Stimulated activated CD8-positive, alpha-beta memory T cell treated with anti-CD3 and anti-CD28 coated beads, Interleukin-7, amount 100 ng/mL, for 1 hour (primary cell): Measurements from ENCODE around the gene ECSCR.
A peak's percentile ranks its signal among the peaks of the same experiment; 100 is the strongest.
"Not testable (repeated sequence)": the region's sequence is repeated elsewhere in the genome, so short reads cannot be mapped to it uniquely, and the experiment has no call there.

Experiments used
- DNase-seq, 2 donors: peaks; one replicate each; pipeline ENCODE4 v3.0.0-alpha.2; 2020; ENCODE audit warnings: low read depth in 2 of 2

The ECSCR gene

DNA sequence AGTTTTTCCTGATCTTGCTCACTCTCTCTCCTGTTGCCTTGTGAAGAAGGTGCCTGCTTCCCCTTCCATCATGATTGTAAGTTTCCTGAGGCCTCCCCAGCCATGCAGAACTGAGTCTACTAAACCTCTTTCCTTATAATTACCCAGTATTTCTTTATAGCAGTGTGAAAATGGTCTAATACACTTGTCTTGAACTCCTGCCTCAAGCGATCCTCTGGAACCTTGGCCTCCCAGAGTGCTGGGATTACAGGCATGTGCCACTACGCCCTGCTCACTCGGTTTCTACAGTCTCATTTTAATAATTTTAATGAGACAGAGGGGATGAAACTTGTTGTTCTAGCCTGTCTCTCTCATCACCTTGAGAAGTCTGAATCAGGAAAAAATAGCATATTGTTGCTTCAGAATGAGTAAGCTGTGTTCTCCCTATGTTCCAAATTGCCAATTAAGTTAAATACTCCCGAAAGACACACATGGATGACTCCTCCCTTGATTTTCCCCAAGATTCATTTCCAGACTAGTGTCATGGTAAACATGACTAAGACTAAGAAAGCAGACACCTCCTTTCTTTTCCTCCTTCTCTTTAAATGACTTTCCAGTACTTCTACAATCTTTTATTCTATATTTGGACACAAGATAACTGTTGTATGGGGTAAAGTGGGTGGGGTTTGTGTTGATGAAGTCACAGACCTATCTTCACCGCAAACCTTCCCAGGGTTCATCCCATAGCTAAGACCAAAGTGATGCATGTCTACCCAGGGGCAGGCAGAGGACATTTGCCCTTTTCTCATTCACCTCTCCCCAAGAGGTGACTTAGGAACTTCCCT, 15.4 kb downstream of the ECSCR start:
- no peak for DNase-seq

DNA sequence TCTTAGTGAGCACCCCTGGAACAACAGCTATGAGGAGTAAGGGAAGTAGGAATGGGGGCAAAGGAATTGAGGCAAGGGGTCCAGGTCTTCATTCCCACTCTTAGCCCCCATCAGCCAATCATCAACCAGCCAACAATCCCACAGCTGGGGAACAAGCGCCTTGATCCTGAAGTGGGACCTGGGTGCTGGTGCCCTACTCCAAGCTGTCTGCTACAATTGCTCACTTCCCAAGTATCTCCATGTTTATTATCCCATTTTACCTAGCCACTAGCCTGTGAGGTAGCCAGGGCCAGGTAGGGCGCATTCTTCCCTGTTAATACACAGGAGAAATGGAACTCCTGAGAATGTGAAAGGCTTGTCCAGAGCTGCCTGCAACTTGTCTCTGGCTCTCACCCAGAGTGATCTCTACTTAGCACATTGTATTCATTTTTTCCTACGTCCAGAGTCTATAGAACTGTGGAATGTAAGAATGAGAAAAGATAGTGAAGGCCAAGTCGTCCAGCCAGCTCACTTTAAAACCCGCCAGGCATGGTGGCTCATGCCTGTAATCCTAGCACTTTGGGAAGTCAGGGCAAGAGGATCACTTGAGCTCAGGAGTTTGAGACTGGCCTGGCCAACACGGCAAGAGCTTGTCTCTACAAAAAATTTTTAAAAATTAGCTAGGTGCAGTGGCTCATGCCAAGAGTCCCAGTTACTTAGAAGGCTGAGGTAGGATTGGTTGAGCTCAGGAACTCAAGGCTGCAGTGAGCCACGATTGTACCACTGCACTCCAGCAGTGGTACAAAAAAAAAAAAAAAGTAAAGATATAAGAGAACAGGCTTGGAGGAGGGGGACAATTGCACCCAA, 17.0 kb downstream of the ECSCR start:
- no peak for DNase-seq

DNA sequence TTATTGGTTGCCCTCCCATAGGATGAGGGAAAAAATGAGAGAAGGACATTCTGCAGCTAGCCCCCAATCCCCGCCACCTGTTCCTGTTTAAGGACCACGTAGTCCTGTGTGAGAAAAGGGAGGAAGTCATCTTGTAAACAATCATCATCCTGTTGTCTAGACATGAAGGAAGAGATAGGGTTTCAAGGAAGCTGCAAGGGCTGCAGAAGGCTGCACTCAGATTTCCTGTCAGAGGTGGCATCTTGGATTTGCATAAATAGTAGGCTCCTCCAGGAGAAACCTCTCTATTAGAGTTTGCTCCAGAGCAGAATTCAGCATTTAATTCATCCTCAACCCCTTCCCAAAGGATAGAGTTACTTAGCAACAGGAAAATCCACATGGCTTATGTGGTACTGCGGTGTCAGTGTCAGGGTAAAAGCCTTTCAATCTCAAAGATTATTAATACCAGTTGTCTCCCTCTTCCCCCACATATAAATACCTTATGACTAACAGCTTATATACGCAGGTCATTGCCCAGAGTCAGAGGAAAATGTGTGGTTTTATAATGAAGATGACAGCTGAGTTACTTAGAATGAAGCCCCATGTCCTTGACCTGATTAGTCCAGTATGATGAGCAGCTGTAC, 18.6 kb downstream of the ECSCR start:
- DNase-seq = no peak

DNA sequence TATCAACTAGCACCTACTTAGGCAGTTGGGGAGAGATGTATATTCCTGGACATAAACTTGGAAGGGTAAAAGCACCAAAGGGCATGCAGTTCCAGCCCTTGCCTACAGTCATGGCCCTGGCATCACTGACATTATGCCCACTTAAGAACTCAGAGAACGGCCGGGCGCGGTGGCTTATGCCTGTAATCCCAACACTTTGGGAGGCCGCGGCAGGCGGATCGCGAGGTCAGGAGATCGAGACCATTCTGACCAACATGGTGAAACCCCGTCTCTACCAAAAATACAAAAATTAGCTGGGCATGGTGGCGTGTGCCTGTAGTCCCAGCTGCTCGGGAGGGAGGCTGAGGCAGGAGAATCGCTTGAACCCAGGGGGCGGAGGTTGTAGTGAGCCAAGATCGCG, 22.1 kb downstream of the ECSCR start:
- not testable (repeated sequence) for DNase-seq

DNA sequence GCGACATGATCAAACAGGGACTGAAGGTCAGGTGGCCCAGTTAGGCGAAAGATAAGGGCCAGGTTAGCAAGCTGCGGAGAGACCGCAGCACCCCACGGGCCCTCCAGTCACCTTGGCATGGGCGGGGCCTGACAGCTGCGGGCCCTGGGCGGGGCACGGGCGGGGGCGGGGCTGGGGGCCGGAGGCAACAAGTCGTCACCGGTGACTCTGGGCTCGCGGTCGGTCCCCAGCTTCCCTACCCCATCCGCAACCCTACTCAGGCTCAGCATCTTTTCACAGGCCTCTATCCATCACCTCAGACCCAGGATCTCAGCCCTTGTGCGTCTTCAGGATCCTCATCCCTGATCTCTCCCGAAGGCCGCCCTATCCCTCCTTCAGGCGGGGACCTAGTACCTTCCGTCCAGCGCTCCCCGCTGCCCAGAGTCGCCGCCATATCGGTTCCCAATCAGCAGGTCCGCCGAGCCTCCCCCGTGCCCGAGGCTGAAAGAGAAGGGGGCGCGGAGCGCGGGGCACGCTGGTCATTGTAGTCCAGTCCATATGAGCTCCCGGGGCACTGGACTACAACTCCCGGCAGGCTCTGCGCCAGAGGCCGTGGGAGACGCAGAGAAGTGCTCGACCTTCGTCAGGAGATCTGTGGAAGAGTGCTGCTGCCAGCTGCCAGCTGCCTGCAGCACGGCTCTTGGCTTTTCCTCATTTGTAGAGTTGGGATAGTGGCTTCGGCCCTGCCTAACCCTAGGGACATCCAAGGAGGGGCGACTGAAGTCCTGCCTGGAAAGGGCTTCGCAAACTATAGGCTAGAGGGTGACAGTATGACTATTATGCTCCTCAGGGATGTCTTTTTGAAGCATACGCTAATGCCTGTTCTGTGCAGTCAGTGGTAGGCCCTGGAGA, 23.3 kb downstream of the ECSCR start, which contains the start of gene DNAJC18:
DNAJC18 (minus strand) TSS at position 513 of the 891 bp plus-strand sequence; CDS start at position 433, 80 bp downstream.
- peak; percentile 67 to 79 for DNase-seq

DNA sequence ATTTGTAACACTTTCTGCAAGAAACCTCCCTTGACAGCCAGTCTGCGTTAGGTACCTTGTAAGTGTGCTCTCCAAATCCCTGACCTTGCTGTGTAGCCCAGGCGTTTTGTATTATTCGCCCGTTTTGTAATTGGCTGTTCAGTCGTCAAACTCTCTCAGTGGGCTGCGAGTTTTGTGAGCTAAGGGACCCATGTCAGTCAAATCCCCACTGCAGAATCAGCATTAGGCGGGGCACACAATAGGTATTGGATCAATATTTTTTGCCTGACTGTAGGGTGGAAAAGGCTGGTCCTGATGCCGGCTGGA, 23.9 kb downstream of the ECSCR start:
- no peak for DNase-seq

DNA sequence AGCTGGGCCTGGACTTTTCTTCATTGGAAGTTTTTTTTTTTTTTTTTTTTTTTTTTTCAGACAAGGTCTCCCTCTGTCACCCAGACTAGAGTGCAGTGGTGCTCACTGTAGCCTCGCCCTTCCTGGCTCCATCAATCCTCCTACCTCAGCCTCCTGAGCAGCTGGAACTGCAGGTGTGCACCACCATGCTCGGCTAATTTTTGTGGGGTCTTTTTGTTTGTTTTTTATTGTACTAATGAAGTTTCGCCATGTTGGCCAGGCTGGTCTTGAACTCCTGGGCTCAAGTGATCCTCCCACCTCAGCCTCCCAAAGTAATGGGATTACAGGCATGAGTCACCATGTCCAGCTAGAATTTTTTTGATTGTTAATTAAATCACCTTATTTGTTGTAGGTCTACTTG, 26.9 kb downstream of the ECSCR start:
- no peak for DNase-seq

DNA sequence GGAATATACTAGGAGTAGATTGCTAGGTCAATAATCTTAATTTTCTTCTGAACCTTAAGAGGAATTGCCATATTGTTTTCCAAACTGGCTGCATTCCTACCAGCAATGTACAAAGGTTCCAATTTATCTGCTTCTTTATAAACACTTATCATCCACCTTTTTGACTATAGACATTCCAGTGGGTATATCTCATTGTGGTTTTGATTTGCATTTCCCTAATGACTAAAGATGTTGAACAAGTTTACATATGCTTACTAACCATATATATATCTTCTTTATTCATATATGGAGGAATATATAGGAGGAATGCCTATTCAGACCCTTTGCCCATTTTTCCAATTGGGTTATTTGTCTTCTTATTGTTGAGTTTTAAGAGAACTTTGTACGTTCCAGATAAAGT, 30.8 kb downstream of the ECSCR start:
- DNase-seq = no peak

DNA sequence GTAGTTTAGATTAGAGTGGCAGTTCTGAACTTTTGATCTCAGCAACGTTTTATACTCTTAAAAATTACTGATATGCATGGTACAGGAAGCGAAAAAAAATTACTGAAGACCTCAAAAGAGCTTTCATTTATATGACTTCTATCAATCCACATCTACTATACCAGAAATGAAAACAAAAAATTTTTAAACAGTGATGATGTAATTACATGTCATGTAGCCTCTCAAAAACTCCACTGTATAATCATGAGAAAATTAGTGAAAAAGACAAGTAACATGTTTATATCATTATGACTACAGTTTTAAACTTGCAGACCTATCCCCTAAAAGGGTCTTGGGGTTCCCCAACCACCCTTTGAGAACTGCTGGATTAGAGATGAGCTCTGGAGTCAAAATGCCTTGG, 32.5 kb downstream of the ECSCR start:
- DNase-seq = no peak

DNA sequence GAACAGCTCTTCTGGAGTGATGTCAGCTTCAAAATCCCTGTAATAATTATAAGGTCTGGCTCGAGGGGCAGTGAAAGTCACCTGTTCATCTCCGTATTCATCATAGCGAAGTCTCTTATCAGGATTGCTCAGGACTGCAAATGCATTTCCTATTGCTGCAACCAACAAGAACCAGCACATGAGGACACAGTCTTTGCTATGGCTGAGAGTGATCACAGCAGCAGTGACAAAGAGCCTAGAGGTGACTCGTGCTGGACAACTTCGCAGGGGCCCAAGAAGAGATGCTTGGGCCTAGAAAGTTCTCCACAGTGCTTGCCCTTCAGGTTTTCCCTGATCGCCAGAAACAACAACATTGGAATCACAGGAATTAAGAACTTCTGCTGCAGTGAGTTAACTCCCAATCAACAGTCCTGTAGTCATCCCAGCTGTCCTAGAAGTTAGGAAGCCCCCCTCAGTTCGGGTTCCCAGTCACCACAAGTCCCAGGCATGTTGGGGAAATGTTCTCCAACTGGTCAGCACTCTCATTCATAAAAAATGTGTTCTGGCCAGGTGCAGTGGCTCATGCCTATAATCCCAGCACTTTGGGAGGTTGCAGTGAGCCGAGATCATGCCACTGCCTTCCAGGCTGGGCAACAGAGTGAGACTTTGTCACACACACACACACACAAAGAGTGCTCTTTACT, 36.2 kb downstream of the ECSCR start:
- no peak for DNase-seq

DNA sequence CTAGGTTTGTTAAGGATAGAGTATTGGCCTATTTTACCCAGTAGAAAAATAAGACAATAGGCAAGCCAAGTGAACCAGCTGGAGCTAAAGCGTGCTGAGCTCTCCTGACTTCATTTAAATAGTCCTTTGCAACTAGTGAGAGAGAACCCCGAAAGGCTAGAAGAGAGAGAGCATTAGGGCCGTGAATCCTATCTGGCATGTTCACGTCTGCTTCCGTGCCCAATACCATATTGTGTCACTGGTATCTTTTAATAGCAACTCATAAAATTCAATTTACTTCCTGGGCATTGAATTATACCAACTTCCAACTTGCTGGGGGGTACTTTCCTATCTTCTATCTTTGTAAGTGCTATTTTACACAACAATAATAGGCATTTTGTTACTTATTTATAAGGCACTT, 37.0 kb downstream of the ECSCR start:
- no peak for DNase-seq

DNA sequence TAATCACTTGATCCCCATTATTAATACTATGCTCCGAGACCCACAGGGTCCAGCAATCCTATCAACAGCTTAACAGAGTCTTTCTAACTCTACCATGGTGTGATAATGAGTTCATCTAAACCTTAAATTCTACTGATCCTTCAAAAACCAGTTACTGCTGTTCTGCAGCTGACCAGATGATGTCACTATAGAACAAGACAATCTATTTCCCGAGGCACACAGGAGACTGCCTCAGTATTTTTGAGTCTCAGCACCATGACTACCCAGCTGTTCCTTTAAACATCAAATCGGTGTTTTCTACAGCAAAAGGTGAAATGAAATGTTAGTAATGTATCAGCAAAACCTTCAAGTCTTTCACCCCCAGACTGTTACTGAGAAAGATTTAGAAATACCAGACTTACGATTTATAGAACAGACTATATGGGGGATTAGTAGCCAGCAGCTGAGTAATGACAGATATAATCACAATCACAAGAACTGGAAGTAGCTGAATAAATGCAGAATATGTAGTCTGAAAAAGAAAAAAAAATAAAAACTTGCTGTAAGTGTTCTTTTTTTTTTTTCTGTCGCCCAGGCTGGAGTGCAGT, 40.1 kb downstream of the ECSCR start:
- no peak for DNase-seq

DNA sequence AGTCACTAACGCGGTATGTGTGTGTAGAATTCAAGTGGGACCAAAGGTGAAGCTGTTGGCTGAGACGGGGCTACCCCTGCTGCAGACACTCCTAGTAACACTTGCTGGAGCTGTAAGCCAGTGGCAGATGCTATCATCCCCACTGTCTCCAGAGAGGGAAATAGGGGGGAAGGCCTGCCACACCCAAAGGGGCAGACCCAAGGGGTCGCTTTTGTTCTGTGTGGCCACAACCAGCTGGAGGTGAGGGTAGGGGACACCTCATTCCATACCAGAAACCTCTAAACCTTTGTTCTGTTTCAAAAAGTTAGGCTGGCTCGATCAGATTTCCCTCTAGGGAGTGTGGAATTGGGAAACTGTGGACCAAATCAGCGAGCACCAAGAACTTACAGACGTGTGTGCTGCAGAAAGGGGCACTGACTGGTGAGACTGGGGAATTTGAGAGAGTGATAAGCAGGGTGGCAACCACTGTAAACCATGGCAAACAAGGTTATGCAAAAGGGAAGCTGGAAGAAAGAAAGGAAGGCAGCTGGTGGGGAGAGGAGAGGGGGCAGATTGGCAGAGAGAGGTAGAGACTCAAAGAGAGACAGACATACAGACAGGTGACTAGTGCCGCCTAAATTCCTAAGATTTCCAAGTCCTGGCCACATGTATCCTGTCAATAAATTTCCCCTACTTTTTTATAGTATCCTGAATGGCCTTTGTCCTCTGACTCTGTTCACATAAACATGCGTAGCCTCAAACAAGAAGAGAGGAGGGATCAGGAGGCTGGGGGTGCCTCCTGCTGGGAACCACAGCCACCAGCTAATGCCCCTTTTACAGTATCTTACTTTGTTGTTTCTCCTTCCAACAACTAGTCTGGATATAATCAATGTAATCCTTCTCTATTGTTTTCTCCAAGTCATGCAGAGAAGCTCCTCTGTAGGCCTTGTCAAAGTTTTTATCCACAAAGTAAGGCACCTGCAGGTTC, 43.0 kb downstream of the ECSCR start:
- no peak for DNase-seq

DNA sequence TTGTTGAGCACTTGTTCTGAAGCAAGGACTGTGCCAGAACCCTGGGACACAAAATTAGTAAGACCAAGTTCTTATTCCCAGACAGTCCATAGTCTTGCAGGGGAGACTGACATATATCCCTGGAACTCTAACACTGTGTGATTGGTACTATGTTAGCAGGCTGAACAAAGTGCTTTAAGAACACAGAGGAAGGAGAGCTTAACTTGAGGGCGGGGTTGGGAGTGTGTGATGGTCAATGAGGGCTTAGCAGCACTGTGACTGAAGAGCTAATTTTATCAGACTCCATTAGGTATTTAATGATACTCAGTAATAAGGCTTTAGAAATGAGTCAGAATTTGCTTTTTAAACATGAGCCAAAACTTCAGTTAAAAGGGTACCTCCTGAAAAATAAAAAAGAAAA, 43.8 kb downstream of the ECSCR start:
- no peak for DNase-seq

DNA sequence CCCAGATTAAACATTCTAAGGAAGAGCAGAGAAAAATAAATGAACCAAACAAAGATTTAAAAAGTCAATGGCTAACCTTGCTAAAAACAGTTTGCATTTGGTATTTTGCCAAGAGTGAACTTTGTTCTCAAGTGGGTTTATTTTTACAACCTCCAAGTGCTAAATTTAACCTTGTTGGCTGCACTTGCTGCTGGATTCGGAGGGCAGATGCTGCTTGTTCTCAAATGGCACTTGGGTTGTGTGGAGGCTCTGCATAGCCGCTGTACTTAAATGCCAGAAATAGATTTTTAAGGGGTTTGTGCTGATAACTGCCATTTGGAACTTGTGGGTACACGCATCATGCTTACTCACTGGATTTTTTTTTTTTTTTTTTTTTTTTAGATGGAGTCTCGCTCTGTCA, 45.3 kb downstream of the ECSCR start:
- DNase-seq = no peak

DNA sequence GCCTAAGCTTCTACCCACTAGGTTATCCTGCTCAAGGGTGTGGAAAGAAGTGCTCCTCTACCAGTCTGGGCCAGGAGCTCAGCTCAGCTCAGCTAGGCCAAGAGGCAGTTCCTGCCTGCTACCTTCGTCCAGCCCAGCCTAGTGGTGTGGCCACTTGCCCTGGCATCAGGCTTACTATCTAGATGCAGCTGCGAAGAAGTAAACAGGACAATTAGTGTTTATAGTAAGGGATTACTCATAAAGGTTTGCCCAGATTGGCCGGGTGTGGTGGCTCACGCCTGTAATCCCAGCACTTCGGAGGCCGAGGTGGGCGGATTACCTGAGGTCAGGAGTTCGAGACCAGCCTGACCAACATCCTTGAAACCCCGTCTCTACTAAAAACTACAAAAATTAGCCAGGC, 45.9 kb downstream of the ECSCR start:
- no peak for DNase-seq

DNA sequence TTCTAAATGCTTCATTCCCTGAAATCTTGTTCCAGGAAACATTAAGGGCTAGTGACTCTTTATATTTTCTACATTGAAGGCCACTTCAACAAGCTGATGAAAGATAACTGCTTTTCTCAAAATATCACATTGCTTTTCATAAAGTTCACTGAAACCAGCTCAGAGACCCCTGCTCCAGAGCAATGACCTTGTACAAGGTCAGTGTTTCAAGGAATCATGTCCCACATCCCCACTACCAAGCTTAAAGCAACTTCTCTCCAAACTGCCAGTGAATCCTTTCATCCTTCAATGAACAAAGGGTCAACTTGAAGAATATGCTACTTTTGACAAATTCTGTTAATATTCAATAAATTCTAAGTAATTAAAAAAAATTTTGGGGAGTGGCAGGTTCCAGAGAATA, 46.7 kb downstream of the ECSCR start:
- no peak for DNase-seq

DNA sequence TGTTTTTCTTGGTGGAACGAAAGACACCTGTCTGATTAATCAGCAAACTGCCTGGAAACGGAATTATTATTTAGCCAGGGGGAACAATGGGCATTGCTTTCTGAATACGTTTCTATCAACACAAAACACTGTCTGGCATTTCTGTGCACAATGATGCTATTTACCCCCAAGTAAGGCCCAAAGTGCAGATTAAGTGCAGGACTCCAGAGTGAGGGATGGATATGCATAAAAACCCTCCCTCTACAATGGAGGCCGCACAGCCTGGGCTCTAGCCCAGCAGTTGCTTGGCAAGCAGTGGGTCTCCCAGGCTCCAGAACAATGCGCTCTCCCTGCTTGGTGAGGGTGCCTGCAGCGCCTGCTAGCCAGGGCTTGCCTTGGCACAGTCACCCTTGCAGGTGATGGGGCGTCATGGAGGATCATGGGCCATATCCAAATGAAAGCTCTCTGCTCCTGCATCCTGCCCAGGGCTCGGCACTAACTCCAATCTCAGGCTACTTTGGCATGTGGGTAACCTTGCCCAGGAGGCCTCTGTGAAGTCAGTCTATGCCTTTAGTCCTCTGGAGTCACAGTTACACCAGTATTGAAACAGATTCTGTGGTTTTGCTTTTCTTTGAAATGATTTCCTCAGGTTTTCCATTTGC, 47.2 kb downstream of the ECSCR start:
- no peak for DNase-seq

DNA sequence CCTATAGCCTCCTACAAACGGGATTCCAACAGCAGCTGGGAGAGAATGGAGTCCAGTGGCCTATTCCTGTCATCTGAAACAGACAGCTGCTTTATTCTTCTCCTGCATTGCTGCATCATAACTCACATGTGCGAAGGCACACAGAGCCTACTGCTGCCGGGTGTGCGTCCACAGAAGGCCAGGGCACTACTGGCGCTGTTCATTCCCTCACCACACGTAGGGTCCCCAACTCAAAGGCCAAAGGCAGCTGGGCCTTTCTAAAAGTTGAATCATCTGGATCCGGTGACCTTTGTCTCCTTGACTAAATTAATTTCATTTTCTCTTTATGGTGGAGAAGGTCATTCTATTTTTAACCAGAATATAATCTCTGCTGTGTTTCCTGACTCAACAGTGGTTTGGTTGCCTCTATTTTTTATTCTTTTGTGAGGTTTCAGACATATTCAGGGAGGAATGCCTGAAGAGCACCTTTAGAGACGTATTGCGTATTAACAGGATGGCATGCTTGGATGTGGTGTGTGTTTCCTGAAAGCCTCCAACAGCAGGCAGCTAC, 47.9 kb downstream of the ECSCR start:
- DNase-seq = no peak
